Type B pancreatic cell (in vitro differentiated cells): ENCODE measurements around the gene SLC12A7. TPM values are rescaled to one million over a fixed set of nuclear protein-coding genes. Genes with fewer than 3 reads are reported as not detected.

Source experiments
- DNase-seq: peaks from one replicate; pipeline ENCODE4 v3.0.0; 2021; ENCODE audit warnings: mixed read lengths; ENCODE audit not compliant: unreplicated experiment; ENCODE audit errors: extremely low spot score
- H3K27ac Mint-ChIP-seq: 2 replicates; pipeline ENCODE4 v1.8.0; 2021; ENCODE audit warnings: mild to moderate bottlenecking, mixed read lengths
- H3K27me3 Mint-ChIP-seq: 2 replicates; pipeline ENCODE4 v1.8.0; 2021; ENCODE audit warnings: mixed read lengths
- H3K36me3 Mint-ChIP-seq: 2 replicates; pipeline ENCODE4 v1.8.0; 2021; ENCODE audit warnings: mixed read lengths
- H3K4me1 Mint-ChIP-seq: one replicate; pipeline ENCODE4 v1.8.0; 2021; ENCODE audit warnings: mixed read lengths; ENCODE audit not compliant: unreplicated experiment
- H3K4me3 Mint-ChIP-seq: 2 replicates; pipeline ENCODE4 v1.8.0; 2021; ENCODE audit warnings: mild to moderate bottlenecking, mixed read lengths
- H3K9me3 Mint-ChIP-seq: 2 replicates; pipeline ENCODE4 v1.8.0; 2021; ENCODE audit warnings: mixed read lengths
- total RNA-seq: library from RNA; stranded (reverse); gene quantifications from 2 replicates; pipeline ENCODE4 v1.2.1, GENCODE V29; 2021; ENCODE audit warnings: low replicate concordance
- TF ChIP-seq, protein P1 (sequence below): fragments of 200-600 bp; sonication (generic); conservative IDR thresholded peaks from 2 replicates; pipeline ENCODE4 v1.5.0; 2021; ENCODE audit warnings: antibody characterized with exemption, mild to moderate bottlenecking

SLC12A7 gene
- total RNA-seq, 1 donor from 2014 or later = 57.6 TPM

DNA sequence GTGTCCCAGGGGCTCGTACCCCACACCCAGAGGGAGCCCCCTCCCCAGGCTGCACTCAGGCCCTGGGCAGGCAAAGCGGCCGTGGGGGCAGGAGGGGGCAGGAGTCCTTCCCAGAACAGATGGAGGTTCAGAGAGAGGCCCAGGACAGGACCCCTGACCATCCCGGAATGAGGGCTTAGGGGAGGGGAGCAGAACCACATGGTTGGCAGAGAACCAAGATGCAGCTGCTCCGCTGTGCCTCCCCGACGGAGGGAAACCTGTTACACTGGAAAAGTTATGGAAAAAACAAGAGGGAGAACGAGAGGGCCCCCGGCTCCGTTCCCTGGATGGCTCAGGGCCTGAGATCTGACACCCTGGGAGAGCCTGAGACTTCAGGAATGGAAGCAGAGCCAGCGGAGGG is 22.7 kb downstream of the SLC12A7 start:
- no peak for DNase-seq
- Mint-ChIP-seq H3K9me3 (no peaks in the 10 kb centered on the region), H3K27ac (no peak overlapping the region), H3K4me1 (peaks cover under 1% of the 10 kb centered on the region), H3K36me3 (peaks cover under 1% of the 10 kb centered on the region), H3K27me3 (no peaks in the 10 kb centered on the region), H3K4me3 (no peak overlapping the region)
- TF ChIP-seq, protein P1, sequence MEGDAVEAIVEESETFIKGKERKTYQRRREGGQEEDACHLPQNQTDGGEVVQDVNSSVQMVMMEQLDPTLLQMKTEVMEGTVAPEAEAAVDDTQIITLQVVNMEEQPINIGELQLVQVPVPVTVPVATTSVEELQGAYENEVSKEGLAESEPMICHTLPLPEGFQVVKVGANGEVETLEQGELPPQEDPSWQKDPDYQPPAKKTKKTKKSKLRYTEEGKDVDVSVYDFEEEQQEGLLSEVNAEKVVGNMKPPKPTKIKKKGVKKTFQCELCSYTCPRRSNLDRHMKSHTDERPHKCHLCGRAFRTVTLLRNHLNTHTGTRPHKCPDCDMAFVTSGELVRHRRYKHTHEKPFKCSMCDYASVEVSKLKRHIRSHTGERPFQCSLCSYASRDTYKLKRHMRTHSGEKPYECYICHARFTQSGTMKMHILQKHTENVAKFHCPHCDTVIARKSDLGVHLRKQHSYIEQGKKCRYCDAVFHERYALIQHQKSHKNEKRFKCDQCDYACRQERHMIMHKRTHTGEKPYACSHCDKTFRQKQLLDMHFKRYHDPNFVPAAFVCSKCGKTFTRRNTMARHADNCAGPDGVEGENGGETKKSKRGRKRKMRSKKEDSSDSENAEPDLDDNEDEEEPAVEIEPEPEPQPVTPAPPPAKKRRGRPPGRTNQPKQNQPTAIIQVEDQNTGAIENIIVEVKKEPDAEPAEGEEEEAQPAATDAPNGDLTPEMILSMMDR = no peak

DNA sequence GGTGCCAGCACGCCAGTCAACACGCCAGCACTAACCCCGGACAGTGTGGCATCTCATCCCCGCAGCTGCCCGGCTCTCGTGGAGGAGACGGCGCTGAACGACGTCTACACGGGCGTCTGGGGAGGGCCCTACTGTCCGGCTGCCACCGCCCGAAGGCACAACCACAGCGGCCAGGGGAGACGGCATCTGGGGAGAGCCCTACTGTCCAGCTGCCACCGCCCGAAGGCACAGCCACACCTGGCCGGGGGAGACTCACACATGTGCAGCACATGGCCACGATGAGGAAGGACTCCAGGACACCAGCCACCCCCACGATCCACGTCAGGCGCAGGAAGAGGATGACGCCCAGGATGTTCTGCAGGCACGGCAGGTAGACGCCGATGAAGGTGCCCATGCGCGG is 23.1 kb downstream of the SLC12A7 start:
- TF ChIP-seq, protein P1 = no peak
- DNase-seq = no peak

DNA sequence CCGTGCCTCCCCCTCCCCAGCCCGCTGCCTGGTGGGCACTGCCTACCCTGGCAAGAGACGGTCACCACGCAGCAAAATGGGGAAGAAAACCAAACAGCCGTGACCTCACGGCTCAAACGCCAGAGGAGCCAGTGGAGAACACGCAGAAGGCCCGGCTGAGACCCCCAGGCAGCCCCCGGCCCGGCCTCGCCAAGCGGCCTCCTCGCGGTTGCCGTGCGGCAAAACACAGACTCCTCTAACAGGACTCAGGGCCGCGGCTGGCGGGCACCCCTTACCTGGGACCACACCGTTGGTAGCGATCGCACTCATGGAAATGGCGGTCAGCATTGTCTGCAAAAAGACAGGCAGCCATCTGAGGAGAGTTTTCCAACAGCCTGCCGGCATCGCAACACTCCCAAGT is 23.8 kb downstream of the SLC12A7 start:
- H3K36me3 Mint-ChIP-seq = no peaks in the 10 kb centered on the region
- no peak overlapping the region for H3K27ac Mint-ChIP-seq
- H3K4me3 Mint-ChIP-seq = no peak overlapping the region
- no peaks in the 10 kb centered on the region for H3K9me3 Mint-ChIP-seq
- no peak for DNase-seq
- TF ChIP-seq, protein P1 = no peak
- H3K4me1 Mint-ChIP-seq = no peaks in the 10 kb centered on the region
- H3K27me3 Mint-ChIP-seq = no peaks in the 10 kb centered on the region

More for the DNA sequence above, 23.1 kb downstream of the SLC12A7 start:
- H3K27me3 Mint-ChIP-seq = no peaks in the 10 kb centered on the region
- no peak overlapping the region for H3K4me3 Mint-ChIP-seq
- H3K27ac Mint-ChIP-seq = no peak overlapping the region
- H3K9me3 Mint-ChIP-seq = no peaks in the 10 kb centered on the region
- H3K4me1 Mint-ChIP-seq = no peaks in the 10 kb centered on the region
- no peaks in the 10 kb centered on the region for H3K36me3 Mint-ChIP-seq

DNA sequence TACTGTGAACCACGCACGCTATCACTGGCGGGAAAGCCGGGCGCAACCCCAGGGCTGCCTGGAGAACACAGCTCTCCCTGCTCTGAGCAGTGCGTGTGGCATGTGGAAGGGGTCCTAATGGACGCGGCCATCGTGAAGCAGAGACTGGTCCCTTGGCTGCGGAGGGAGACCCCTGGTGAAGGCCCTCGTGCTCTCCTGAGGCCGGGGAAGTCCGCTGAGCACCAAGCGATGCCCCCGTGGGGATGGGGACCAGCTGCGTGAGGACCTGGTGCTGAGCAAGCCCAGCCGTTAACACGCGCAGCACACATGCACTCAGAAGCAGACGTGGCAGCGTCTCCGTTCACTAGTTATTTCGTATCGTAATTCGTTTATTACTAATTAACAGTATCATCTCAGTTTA is 24.4 kb downstream of the SLC12A7 start:
- no peak overlapping the region for H3K4me3 Mint-ChIP-seq
- H3K27ac Mint-ChIP-seq = no peak overlapping the region
- DNase-seq = no peak

DNA sequence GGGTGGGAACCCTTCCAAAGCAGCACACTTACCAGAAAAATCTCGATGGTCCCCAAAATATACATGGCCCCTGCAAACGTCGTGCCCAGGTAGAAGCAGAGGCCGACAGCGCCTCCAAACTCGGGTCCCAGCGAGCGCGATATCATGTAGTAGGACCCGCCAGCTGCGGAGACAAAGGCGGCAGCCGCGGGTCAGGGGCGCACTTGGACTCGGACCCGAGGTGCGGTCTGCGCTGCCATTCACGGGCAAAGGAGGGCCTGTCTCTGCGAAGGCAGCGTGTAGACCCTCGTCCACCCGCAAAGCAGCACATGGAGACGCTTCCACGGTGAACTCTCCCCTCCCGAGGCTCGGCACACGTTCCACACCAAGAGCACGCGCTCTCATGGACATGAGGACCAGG is 25.0 kb downstream of the SLC12A7 start:
- no peaks in the 10 kb centered on the region for H3K4me1 Mint-ChIP-seq
- H3K27me3 Mint-ChIP-seq = no peaks in the 10 kb centered on the region
- H3K27ac Mint-ChIP-seq = no peak overlapping the region
- H3K9me3 Mint-ChIP-seq = no peaks in the 10 kb centered on the region
- no peak for DNase-seq
- TF ChIP-seq, protein P1 = no peak
- H3K36me3 Mint-ChIP-seq = no peaks in the 10 kb centered on the region
- no peak overlapping the region for H3K4me3 Mint-ChIP-seq

More for the DNA sequence above, 24.4 kb downstream of the SLC12A7 start:
- TF ChIP-seq, protein P1 = no peak
- no peaks in the 10 kb centered on the region for H3K27me3 Mint-ChIP-seq
- H3K4me1 Mint-ChIP-seq = no peaks in the 10 kb centered on the region
- no peaks in the 10 kb centered on the region for H3K9me3 Mint-ChIP-seq
- no peaks in the 10 kb centered on the region for H3K36me3 Mint-ChIP-seq

DNA sequence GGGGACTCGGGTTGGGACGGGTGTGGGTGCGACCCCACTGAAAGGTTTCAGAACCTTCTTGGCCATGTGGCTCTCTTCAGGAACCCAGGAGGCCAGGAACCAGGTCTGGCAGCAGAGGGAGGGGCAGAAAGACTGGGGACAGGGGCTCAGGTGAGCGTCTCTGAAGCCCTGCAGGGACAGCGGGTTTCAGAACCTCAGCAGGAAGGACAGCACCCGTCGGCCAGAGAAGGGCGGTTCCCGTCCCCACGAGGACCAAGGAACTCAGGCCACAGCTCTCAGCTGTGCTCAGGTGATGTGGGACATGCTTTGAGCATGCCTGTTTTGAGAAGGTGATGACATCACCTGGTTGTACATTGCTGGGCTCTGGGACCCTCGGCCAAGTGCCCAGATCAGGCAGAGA is 25.7 kb downstream of the SLC12A7 start:
- H3K4me1 Mint-ChIP-seq = no peaks in the 10 kb centered on the region
- no peak for DNase-seq
- H3K36me3 Mint-ChIP-seq = no peaks in the 10 kb centered on the region
- H3K4me3 Mint-ChIP-seq = no peak overlapping the region
- H3K9me3 Mint-ChIP-seq = no peaks in the 10 kb centered on the region
- no peak overlapping the region for H3K27ac Mint-ChIP-seq
- TF ChIP-seq, protein P1 = no peak
- no peaks in the 10 kb centered on the region for H3K27me3 Mint-ChIP-seq
